Liver (tissue), 9 donors: Measurements from ENCODE around the gene IL17REL. TPM values are rescaled to one million over a fixed set of nuclear protein-coding genes. Genes with fewer than 3 reads are reported as not detected.

Experiments used
- DNase-seq: peaks from one replicate; pipeline ENCODE4 v3.0.0-alpha.2; 2017; ENCODE audit warnings: low spot score
- H3K27ac ChIP-seq, 2 donors: one replicate each; pipeline ENCODE4 v1.7.0; 2013; ENCODE audit warnings: inconsistent platforms in 2 of 2, low read length in 2 of 2, control low read depth in 1 of 2, low read depth in 1 of 2, mild to moderate bottlenecking in 1 of 2
- H3K27me3 ChIP-seq, 4 donors: one replicate each; pipeline versions ENCODE4 v1.6.1 to v1.7.0; 2013; ENCODE audit warnings: low read length in 3 of 4, inconsistent platforms in 1 of 4, mild to moderate bottlenecking in 1 of 4, moderate library complexity in 1 of 4; ENCODE audit not compliant: control insufficient read depth in 4 of 4, insufficient read depth in 4 of 4
- H3K36me3 ChIP-seq, 4 donors: one replicate each; pipeline versions ENCODE4 v1.6.1 to v1.7.0; 2013; ENCODE audit warnings: low read length in 3 of 4, mild to moderate bottlenecking in 3 of 4, low read depth in 1 of 4, moderate library complexity in 1 of 4; ENCODE audit not compliant: control insufficient read depth in 4 of 4, insufficient read depth in 3 of 4
- H3K4me1 ChIP-seq, 4 donors: one replicate each; pipeline versions ENCODE4 v1.6.1 to v1.7.0; 2013; ENCODE audit warnings: low read length in 3 of 4, mild to moderate bottlenecking in 3 of 4, moderate library complexity in 1 of 4; ENCODE audit not compliant: control insufficient read depth in 4 of 4, insufficient read depth in 4 of 4
- H3K4me3 ChIP-seq, 3 donors: one replicate each; pipeline versions ENCODE4 v1.6.1 to v1.7.0; 2013; ENCODE audit warnings: low read length in 3 of 3, control low read depth in 1 of 3, low read depth in 1 of 3, mild to moderate bottlenecking in 1 of 3
- H3K9ac ChIP-seq, 2 donors: one replicate each; pipeline ENCODE4 v1.7.0; 2013; ENCODE audit warnings: low read length in 2 of 2, mild to moderate bottlenecking in 2 of 2, moderate library complexity in 2 of 2, control low read depth in 1 of 2, low read depth in 1 of 2
- H3K9me3 ChIP-seq, 4 donors: one replicate each; pipeline versions ENCODE4 v1.6.1 to v1.7.0; 2013; ENCODE audit warnings: low read length in 3 of 4; ENCODE audit not compliant: control insufficient read depth in 4 of 4
- FOXA2 ChIP-seq: IDR thresholded peaks from 2 replicates; pipeline ENCODE4 v1.6.1; 2016; ENCODE audit warnings: antibody characterized with exemption
- GABPA ChIP-seq, 2 donors: IDR thresholded peaks in 1 of 2; conservative IDR thresholded peaks in 1 of 2; 2 replicates each; pipeline ENCODE4 v1.6.1; 2016; ENCODE audit warnings: antibody characterized with exemption in 2 of 2, mild to moderate bottlenecking in 1 of 2, moderate library complexity in 1 of 2
- NR2F2 ChIP-seq: IDR thresholded peaks from 2 replicates; pipeline ENCODE4 v1.6.1; 2016; ENCODE audit warnings: antibody characterized with exemption
- RAD21 ChIP-seq, 2 donors: IDR thresholded peaks; 2 replicates each; pipeline ENCODE4 v1.6.1; 2016; ENCODE audit warnings: antibody characterized with exemption in 2 of 2, mild to moderate bottlenecking in 2 of 2
- SP1 ChIP-seq: IDR thresholded peaks from 2 replicates; pipeline ENCODE4 v1.6.1; 2018; ENCODE audit warnings: antibody characterized with exemption, mild to moderate bottlenecking
- TAF1 ChIP-seq: conservative IDR thresholded peaks from 2 replicates; pipeline ENCODE4 v1.6.1; 2016; ENCODE audit warnings: antibody characterized with exemption, mild to moderate bottlenecking
- YY1 ChIP-seq: IDR thresholded peaks from 2 replicates; pipeline ENCODE4 v1.6.1; 2016; ENCODE audit warnings: antibody characterized with exemption, mild to moderate bottlenecking
- WGBS: extraction: QIAGEN DNeasy Blood & Tissue Kit; methylation state at CpG from one replicate; pipeline ENCODE4 v1.1.7; 2013; 5-methylcytosine and 5-hydroxymethylcytosine counted together
- polyA plus RNA-seq, 2 donors: library from polyadenylated mRNA; stranded (reverse) in 1 of 2; unstranded in 1 of 2; fragments of 200-250 nt in 1 of 2; fragments of >200 nt in 1 of 2; fragmentation: Nextera tagmentation in 1 of 2; extraction: Ambion mirVana in 1 of 2; gene quantifications; one replicate each; pipeline versions ENCODE4 v1.2.1 to v1.2.3, GENCODE V29; 2013 to 2015
- total RNA-seq, 2 donors: library from RNA; depleted of rRNA; stranded (reverse); fragments of >200 nt; gene quantifications; one replicate each; pipeline ENCODE4 v1.2.3, GENCODE V29; 2014
- TF ChIP-seq, protein P1 (sequence below): fragments of 150-350 bp; IDR thresholded peaks from 2 replicates; pipeline ENCODE4 v1.5.1; 2017; ENCODE audit warnings: improper control_type of control experiment, low read depth, low read length; ENCODE audit not compliant: missing input control
- TF ChIP-seq, protein P2 (sequence below): IDR thresholded peaks from 2 replicates; pipeline ENCODE4 v1.6.1; 2016; ENCODE audit warnings: antibody characterized with exemption
- TF ChIP-seq, protein P3 (sequence below): IDR thresholded peaks from 2 replicates; pipeline ENCODE4 v1.6.1; 2016; ENCODE audit warnings: antibody characterized with exemption, mild to moderate bottlenecking
- donor health status: healthy.
- donor health status: healthy.
- donor health status: healthy.
- donor health status: healthy.
- donor health status: healthy.

IL17REL gene
- total and polyA plus RNA-seq, 4 donors: under 0.01 TPM; not detected in 3

DNA sequence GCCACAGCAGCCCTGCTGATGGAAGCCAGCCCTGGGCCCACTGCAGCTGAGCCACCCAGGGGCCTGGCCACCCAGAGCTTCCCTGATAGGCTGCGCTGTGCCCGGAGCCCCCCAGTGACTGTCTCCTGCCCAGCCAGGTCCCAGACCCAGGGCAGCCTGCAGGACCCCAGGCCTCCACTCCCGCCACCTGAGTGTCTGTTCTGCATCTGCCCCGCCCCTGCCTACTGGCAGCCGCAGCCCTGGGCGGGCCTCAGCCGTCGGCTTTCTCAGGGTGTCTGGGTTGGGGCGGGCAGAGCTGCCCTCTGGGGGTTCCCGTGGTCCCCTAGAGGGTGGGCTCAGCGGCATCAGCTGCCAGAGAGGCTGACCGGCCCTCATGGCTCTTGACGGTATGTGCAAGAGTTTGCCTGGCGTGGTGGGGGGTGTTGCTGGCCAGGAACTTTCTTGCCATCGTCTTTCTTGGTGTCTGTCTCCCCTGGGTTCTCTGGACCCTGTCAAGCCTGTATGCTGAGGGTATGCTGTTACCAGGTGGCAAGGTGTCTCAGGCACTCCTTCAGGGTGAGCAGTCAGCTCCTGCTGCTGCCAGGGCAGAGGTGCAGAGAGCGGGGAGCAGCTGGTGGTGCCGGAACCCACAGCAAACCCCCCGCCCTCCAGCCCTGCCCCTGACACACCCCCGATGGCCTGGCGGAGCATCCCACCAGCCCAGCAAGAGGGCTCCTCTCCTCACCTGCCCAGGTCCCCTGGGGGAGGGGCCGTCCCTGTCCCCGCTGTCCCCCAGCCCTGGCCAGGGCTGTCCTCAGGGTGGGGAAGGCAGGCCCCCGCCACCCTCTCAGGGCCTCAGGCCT, 64.2 kb downstream of the IL17REL start (continued):
- TF ChIP-seq FOXA2: no peak

DNA sequence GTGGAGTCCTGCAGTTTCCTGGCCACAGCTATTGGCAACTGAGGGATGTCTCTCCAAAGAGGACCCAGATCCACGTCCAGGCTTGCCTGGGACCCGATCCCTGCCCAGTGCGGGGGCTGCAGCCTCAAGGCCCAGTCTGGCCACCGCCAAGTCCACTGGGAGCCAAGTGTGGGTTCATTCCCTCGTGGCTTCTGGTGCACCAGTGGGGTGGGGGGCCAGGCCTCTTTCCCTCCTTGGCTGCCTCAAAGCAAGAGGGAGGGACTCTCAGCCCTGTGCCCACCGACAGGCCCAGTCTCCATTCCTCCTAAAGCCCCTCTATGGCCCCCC, 65.3 kb downstream of the IL17REL start:
- H3K27me3 ChIP-seq: no peaks in the 10 kb centered on the region
- H3K4me1 ChIP-seq: peaks cover 2 to 31% (median 20%) of the 10 kb centered on the region in 4 donors
- 86% methylated on average over 6 of the region's 6 CpGs for WGBS
- TF ChIP-seq, protein P1, sequence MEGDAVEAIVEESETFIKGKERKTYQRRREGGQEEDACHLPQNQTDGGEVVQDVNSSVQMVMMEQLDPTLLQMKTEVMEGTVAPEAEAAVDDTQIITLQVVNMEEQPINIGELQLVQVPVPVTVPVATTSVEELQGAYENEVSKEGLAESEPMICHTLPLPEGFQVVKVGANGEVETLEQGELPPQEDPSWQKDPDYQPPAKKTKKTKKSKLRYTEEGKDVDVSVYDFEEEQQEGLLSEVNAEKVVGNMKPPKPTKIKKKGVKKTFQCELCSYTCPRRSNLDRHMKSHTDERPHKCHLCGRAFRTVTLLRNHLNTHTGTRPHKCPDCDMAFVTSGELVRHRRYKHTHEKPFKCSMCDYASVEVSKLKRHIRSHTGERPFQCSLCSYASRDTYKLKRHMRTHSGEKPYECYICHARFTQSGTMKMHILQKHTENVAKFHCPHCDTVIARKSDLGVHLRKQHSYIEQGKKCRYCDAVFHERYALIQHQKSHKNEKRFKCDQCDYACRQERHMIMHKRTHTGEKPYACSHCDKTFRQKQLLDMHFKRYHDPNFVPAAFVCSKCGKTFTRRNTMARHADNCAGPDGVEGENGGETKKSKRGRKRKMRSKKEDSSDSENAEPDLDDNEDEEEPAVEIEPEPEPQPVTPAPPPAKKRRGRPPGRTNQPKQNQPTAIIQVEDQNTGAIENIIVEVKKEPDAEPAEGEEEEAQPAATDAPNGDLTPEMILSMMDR: no peak
- TF ChIP-seq SP1: no peak
- TF ChIP-seq, protein P2, sequence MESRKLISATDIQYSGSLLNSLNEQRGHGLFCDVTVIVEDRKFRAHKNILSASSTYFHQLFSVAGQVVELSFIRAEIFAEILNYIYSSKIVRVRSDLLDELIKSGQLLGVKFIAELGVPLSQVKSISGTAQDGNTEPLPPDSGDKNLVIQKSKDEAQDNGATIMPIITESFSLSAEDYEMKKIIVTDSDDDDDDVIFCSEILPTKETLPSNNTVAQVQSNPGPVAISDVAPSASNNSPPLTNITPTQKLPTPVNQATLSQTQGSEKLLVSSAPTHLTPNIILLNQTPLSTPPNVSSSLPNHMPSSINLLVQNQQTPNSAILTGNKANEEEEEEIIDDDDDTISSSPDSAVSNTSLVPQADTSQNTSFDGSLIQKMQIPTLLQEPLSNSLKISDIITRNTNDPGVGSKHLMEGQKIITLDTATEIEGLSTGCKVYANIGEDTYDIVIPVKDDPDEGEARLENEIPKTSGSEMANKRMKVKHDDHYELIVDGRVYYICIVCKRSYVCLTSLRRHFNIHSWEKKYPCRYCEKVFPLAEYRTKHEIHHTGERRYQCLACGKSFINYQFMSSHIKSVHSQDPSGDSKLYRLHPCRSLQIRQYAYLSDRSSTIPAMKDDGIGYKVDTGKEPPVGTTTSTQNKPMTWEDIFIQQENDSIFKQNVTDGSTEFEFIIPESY: no peak
- TF ChIP-seq RAD21 (IDR thresholded peaks at IDR 0.05): no peak
- TF ChIP-seq, protein P3, sequence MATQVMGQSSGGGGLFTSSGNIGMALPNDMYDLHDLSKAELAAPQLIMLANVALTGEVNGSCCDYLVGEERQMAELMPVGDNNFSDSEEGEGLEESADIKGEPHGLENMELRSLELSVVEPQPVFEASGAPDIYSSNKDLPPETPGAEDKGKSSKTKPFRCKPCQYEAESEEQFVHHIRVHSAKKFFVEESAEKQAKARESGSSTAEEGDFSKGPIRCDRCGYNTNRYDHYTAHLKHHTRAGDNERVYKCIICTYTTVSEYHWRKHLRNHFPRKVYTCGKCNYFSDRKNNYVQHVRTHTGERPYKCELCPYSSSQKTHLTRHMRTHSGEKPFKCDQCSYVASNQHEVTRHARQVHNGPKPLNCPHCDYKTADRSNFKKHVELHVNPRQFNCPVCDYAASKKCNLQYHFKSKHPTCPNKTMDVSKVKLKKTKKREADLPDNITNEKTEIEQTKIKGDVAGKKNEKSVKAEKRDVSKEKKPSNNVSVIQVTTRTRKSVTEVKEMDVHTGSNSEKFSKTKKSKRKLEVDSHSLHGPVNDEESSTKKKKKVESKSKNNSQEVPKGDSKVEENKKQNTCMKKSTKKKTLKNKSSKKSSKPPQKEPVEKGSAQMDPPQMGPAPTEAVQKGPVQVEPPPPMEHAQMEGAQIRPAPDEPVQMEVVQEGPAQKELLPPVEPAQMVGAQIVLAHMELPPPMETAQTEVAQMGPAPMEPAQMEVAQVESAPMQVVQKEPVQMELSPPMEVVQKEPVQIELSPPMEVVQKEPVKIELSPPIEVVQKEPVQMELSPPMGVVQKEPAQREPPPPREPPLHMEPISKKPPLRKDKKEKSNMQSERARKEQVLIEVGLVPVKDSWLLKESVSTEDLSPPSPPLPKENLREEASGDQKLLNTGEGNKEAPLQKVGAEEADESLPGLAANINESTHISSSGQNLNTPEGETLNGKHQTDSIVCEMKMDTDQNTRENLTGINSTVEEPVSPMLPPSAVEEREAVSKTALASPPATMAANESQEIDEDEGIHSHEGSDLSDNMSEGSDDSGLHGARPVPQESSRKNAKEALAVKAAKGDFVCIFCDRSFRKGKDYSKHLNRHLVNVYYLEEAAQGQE: no peak
- no peak overlapping the region for H3K27ac ChIP-seq
- H3K36me3 ChIP-seq: no peaks in the 10 kb centered on the region
- H3K9me3 ChIP-seq: no peaks in the 10 kb centered on the region
- H3K4me3 ChIP-seq: no peak overlapping the region
- no peak for DNase-seq
- H3K9ac ChIP-seq: no peak overlapping the region

DNA sequence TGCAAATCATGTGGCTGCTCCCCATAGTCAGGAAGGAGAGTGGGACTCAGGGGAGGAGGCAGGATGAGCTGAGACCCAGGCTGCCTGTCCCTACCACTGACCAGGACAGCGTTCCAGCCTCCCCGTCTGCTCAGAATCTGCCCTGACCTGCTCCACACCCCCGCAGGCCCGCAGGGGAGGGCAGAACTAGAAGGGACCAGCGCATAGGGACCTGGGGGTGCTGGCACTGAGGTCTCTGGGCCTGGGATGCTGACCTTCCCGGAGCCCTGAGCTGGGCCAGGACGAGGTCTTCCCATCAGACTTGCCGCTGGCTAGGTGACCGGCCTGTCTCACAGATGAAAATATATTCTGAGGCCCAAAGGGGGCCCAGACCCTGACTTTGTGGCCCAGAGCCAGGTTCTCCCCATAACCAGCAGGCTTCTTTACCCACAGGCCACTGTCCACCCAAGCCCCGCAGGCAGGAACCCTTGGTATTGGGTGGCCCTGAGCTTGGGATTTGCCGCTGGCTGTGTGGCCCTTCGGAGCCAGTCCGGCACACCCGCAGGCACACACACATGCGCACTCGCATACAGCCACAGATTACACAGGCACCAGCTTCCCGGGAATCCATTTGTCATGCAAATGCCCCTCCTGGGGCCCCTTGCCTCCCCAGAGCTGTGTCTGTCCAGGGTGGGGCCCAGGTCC, 65.8 kb downstream of the IL17REL start:
- Histone ChIP-seq H3K36me3 (no peaks in the 10 kb centered on the region), H3K9ac (no peak overlapping the region), H3K4me1 (peaks cover 2 to 30% (median 20%) of the 10 kb centered on the region in 4 donors), H3K4me3 (no peak overlapping the region), H3K9me3 (no peaks in the 10 kb centered on the region), H3K27me3 (no peaks in the 10 kb centered on the region), H3K27ac (no peak overlapping the region)
- DNase-seq: no peak
- WGBS: 86% methylated on average over 17 of the region's 17 CpGs
- TF ChIP-seq SP1: no peak
- TF ChIP-seq YY1: no peak
- no peak for TF ChIP-seq RAD21 (IDR thresholded peaks at IDR 0.05)
- no peak for TF ChIP-seq FOXA2
- TF ChIP-seq, protein P3: no peak
- no peak for TF ChIP-seq GABPA (IDR thresholded peaks at IDR 0.05 in 1 of 2, conservative IDR thresholded peaks at IDR 0.05 in 1 of 2)
- TF ChIP-seq TAF1: no peak
- TF ChIP-seq NR2F2: no peak
